T follicular helper cell (primary cell): Measurements from ENCODE around the gene ALDH1A3.

ENCODE experiments used
- DNase-seq: peaks from one replicate; pipeline ENCODE4 v3.0.0-alpha.2; 2020; ENCODE audit warnings: low read depth

The ALDH1A3 gene

DNA sequence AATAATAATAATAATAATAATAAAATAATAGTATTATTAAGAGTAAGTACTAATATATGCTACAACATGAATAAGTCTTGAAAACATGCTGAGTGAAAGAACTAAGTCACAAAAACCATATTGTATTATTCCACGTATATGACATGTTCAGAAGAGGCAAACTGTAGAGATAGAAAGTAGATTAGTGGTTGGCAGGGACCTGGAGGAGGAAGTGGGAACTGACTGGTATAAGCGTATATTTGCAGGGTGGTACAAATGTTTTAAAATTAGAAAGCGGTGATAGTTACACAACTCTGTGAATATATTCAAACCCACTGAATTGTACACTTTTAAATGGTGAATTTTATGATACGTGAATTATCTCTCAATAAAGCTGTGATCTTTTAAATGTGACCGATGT is 72.3 kb downstream of the ALDH1A3 start:
- DNase-seq: no peak

DNA sequence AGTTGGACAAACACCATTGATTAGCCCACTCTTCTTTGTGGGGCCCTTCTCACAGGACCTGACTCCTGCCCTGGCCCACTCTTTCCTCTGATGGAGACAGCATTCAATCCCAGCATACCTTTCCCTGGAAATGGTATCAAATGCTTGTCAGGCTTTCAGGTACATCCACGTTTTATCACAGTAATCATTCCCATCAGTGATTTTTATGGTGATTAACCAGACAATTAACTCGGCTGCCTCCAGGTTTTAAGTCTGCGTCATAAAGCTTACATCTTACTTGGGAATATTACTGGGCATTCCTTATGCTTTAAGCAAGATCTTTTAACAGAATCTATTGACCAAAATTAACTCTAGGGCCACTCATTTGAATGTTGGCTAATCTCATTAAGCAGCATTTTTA is 72.9 kb downstream of the ALDH1A3 start:
- DNase-seq: no peak

DNA sequence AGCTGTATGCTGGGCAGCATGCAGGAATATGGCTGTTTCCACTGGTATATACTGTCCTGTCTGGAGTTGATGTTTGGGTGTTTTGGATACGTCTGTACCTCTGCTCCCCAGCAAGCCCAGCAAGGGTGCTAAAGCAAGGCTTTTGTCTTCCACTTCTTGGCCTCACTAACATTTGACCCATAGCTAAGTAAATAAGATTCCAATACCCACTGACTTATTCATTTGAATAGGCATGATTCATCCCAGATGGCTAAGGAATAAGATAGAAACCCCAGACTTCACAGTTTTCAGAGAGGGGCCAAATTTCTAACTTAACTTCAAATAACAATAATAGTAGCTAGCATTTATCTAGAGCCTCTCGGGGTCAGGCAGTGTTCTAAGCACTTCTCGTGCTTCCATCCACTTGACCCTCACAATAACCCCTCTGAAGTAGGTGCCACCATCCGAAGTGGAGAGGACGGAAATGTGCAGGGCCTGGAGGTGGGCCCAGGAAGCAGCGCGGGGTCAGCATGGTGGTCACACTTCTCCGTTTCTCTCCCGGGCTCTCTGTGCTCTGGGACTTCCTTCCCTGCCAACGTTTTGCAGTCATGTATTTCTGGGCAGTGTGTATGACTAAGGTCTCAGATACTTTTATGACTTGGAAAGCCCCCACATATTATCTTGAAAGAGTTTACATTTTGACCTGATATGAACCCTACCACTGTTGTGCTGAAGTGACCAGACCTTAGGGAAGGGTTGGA is 78.9 kb downstream of the ALDH1A3 start:
- no peak for DNase-seq

DNA sequence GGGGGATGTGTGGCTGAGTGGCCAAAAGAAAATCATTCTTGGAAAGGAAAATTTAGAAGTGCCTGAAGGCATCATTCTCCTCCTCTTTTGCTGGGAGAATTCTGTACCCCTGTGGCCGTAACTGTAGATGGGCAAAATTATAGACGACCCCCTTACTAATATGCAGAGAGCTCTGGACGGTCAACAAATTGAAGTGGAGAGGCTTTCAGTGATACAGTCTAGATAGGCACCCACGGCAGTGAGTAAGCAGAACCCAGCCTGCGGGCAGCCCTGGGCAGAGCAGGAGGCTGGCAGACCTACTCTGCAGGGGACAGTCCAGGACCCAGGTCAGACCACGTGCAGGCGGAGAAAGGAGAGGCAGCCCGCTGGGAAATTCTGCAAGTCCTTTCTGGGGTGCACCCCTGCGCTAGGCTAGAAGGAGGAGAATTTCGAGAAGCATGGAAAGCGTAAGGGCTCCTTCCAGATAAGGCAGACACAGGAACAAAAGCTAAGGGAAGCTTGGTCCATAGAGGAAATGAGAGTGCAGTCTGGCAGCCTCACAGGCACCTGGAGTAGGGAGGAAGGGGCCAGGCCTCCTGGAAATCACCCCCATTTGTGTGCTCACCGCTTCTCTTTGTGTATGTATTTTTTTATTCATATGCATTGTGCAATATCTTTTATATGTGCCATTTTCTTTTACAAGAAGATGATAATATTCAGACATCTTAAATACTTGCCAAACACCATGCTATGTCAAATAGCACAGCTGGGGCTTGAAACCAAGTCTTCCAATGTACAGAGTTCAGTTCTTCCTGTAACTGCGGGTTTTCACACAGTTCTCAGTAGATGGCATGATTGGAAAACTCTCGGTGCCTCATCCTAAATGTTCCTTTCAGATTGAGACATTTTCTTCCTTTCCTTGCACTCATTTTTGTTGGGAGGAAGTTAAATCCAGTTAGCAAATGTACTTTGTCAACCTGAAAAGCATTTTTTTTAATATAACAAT is 79.7 kb downstream of the ALDH1A3 start:
- no peak for DNase-seq
